SK-N-SH (cell line): ENCODE data around the gene LRRC27. TPM values are rescaled to one million over a fixed set of nuclear protein-coding genes. Genes with fewer than 3 reads are reported as not detected.

Experiments used
- CTCF ChIA-PET: fragments of 300-600, 350-600 bp; formaldehyde crosslinking; extraction: SDS; loops from one replicate; lab custom pipeline; 2021; lab: Yijun Ruan, JAX
- POLR2A ChIA-PET: fragments of 350-600 bp; sonication (Branson Sonifier 250); formaldehyde crosslinking; extraction: SDS; loops from one replicate; lab custom pipeline; 2020; ENCODE audit warnings: antibody characterized with exemption, inconsistent platforms; lab: Yijun Ruan, JAX
- DNase-seq: peaks from one replicate; pipeline ENCODE4 v3.0.0; 2012
- H2AFZ ChIP-seq: fragments of 200-600 bp; sonication (generic); 2 replicates; pipeline ENCODE4 v1.8.1; 2016; ENCODE audit warnings: antibody characterized with exemption, mild to moderate bottlenecking, low read depth
- H3F3A ChIP-seq: fragments of 200-600 bp; sonication (generic); replicated peaks from 2 replicates; pipeline ENCODE3; 2016; ENCODE audit warnings: antibody characterized with exemption, mild to moderate bottlenecking; ENCODE audit not compliant: insufficient read depth
- H3K27ac ChIP-seq, 2 experiments: fragments of 200-500 bp in 1 of 2; fragments of 200-600 bp in 1 of 2; sonication (Bioruptor generic) in 1 of 2; sonication (generic), shearing (Covaris generic) in 1 of 2; 2 replicates each; pipeline versions ENCODE4 v1.5.1 to v1.6.1; 2014 to 2016; ENCODE audit warnings: low read depth in 2 of 2, inconsistent platforms in 1 of 2, low read length in 1 of 2, mild to moderate bottlenecking in 1 of 2, mixed read lengths in 1 of 2
- H3K27me3 ChIP-seq: fragments of 200-600 bp; sonication (generic), shearing (Covaris generic); 2 replicates; pipeline ENCODE4 v1.6.1; 2016; ENCODE audit warnings: mixed run types; ENCODE audit not compliant: insufficient read depth
- H3K36me3 ChIP-seq, 2 experiments: fragments of 200-500 bp in 1 of 2; fragments of 200-600 bp in 1 of 2; sonication (Bioruptor generic) in 1 of 2; sonication (generic) in 1 of 2; replicated peaks in 1 of 2; 2 replicates each; pipeline versions ENCODE3 to v1.5.1; 2014 to 2016; ENCODE audit warnings: low read length in 1 of 2, mild to moderate bottlenecking in 1 of 2; ENCODE audit not compliant: insufficient read depth in 2 of 2, control insufficient read depth in 1 of 2
- H3K4me1 ChIP-seq, 2 experiments: fragments of 200-500 bp in 1 of 2; fragments of 200-600 bp in 1 of 2; sonication (Bioruptor generic) in 1 of 2; sonication (generic), shearing (Covaris generic) in 1 of 2; 2 replicates each; pipeline versions ENCODE4 v1.5.1 to v1.6.1; 2014 to 2016; ENCODE audit warnings: low read depth in 1 of 2, low read length in 1 of 2, mixed run types in 1 of 2; ENCODE audit not compliant: insufficient read depth in 2 of 2, control insufficient read depth in 1 of 2
- H3K4me2 ChIP-seq: fragments of 200-600 bp; sonication (generic), shearing (Covaris generic); 2 replicates; pipeline ENCODE4 v1.6.1; 2017; ENCODE audit warnings: mixed run types
- H3K4me3 ChIP-seq, 2 experiments: fragments of 200-500 bp in 1 of 2; fragments of 200-600 bp in 1 of 2; sonication (Bioruptor generic) in 1 of 2; sonication (generic), shearing (Covaris generic) in 1 of 2; 2 replicates each; pipeline versions ENCODE4 v1.5.1 to v1.8.1; 2014 to 2016; ENCODE audit warnings: low read depth in 2 of 2, inconsistent platforms in 1 of 2, low read length in 1 of 2, mild to moderate bottlenecking in 1 of 2, mixed read lengths in 1 of 2, moderate library complexity in 1 of 2
- H3K79me2 ChIP-seq: fragments of 200-600 bp; sonication (generic); 2 replicates; pipeline ENCODE4 v1.8.1; 2017; ENCODE audit warnings: mild to moderate bottlenecking; ENCODE audit not compliant: insufficient read depth
- H3K9ac ChIP-seq: fragments of 200-600 bp; sonication (generic); 2 replicates; pipeline ENCODE4 v1.6.1; 2017; ENCODE audit warnings: mixed run types
- H3K9me2 ChIP-seq: fragments of 200-600 bp; sonication (generic); 2 replicates; pipeline ENCODE4 v1.6.1; 2017; ENCODE audit warnings: mixed run types
- H3K9me3 ChIP-seq: fragments of 200-600 bp; sonication (generic); 2 replicates; pipeline ENCODE4 v1.6.1; 2017; ENCODE audit warnings: mixed run types, mild to moderate bottlenecking, moderate library complexity
- H4K20me1 ChIP-seq: fragments of 200-600 bp; sonication (generic); 2 replicates; pipeline ENCODE4 v1.6.1; 2017; ENCODE audit warnings: mild to moderate bottlenecking, mixed run types; ENCODE audit not compliant: insufficient read depth
- CTCF ChIP-seq: fragments of 200-600 bp; sonication (generic); IDR thresholded peaks from 2 replicates; pipeline ENCODE4 v1.6.1; 2017; ENCODE audit warnings: antibody characterized with exemption, mild to moderate bottlenecking, moderate library complexity
- ELF1 ChIP-seq: IDR thresholded peaks from 2 replicates; pipeline ENCODE4 v1.4.0; 2012
- EP300 ChIP-seq, 2 experiments: IDR thresholded peaks; 2 replicates each; pipeline versions ENCODE4 v1.4.0 to v1.6.1; 2012; ENCODE audit warnings: borderline replicate concordance in 1 of 2, low read depth in 1 of 2, low read length in 1 of 2
- EZH2phosphoT487 ChIP-seq: fragments of 200-600 bp; sonication (generic); IDR thresholded peaks from 2 replicates; pipeline ENCODE4 v1.6.1; 2017; ENCODE audit warnings: low read depth, mixed run types, mild to moderate bottlenecking, antibody characterized with exemption, moderate library complexity, borderline replicate concordance
- FOSL2 ChIP-seq: IDR thresholded peaks from 2 replicates; pipeline ENCODE4 v1.4.0; 2012; ENCODE audit warnings: low read depth, mild to moderate bottlenecking, moderate library complexity, borderline replicate concordance
- FOXJ3 ChIP-seq: sonication (generic); formaldehyde crosslinking; IDR thresholded peaks from 2 replicates; pipeline ENCODE4 v1.5.1; 2020; ENCODE audit warnings: mild to moderate bottlenecking, missing genetic modification reagents
- FOXM1 ChIP-seq: IDR thresholded peaks from 2 replicates; pipeline ENCODE4 v1.4.0; 2012; ENCODE audit warnings: low read depth, mild to moderate bottlenecking
- GABPA ChIP-seq: IDR thresholded peaks from 2 replicates; pipeline ENCODE4 v1.4.0; 2012; ENCODE audit warnings: low read depth, mild to moderate bottlenecking
- IRF3 ChIP-seq: fragments of 150-350 bp; IDR thresholded peaks from 2 replicates; pipeline ENCODE4 v1.6.1; 2016; ENCODE audit warnings: mild to moderate bottlenecking, low read depth, low read length
- JUND ChIP-seq: IDR thresholded peaks from 2 replicates; pipeline ENCODE4 v1.4.0; 2012
- MEF2A ChIP-seq: IDR thresholded peaks from 2 replicates; pipeline ENCODE4 v1.4.0; 2012; ENCODE audit warnings: low read depth, borderline replicate concordance
- MXI1 ChIP-seq: IDR thresholded peaks from 2 replicates; pipeline ENCODE4 v1.6.1; 2012; ENCODE audit warnings: mild to moderate bottlenecking, low read depth, low read length, improper control_type of control experiment
- NRF1 ChIP-seq: IDR thresholded peaks from 2 replicates; pipeline ENCODE4 v1.6.1; 2012; ENCODE audit warnings: low read depth, mild to moderate bottlenecking, low read length
- PBX3 ChIP-seq: IDR thresholded peaks from 2 replicates; pipeline ENCODE4; 2012
- POLR2AphosphoS5 ChIP-seq: IDR thresholded peaks from 2 replicates; pipeline ENCODE4 v1.6.1; 2012; ENCODE audit warnings: low read depth, low read length
- RAD21 ChIP-seq: IDR thresholded peaks from 2 replicates; pipeline ENCODE4 v1.6.1; 2012; ENCODE audit warnings: mild to moderate bottlenecking, low read length
- RFX5 ChIP-seq: IDR thresholded peaks from 2 replicates; pipeline ENCODE4 v1.6.1; 2012; ENCODE audit warnings: mild to moderate bottlenecking, improper control_type of control experiment, low read length
- RXRA ChIP-seq: IDR thresholded peaks from 2 replicates; pipeline ENCODE4 v1.4.0; 2012; ENCODE audit warnings: low read depth, mild to moderate bottlenecking, borderline replicate concordance
- TAF1 ChIP-seq: IDR thresholded peaks from 2 replicates; pipeline ENCODE4 v1.6.1; 2012; ENCODE audit warnings: low read depth, mild to moderate bottlenecking, low read length, moderate library complexity, borderline replicate concordance
- TCF12 ChIP-seq: IDR thresholded peaks from 2 replicates; pipeline ENCODE4 v1.4.0; 2012
- USF1 ChIP-seq: IDR thresholded peaks from 2 replicates; pipeline ENCODE4 v1.4.0; 2012; ENCODE audit warnings: low read depth, borderline replicate concordance
- USF2 ChIP-seq: fragments of 150-350 bp; IDR thresholded peaks from 2 replicates; pipeline ENCODE4 v1.6.1; 2017; ENCODE audit warnings: antibody characterized with exemption, low read length, low read depth, borderline replicate concordance
- ZBTB33 ChIP-seq: IDR thresholded peaks from 2 replicates; pipeline ENCODE4 v1.4.0; 2012; ENCODE audit warnings: low read depth, borderline replicate concordance
- WGBS: methylation state at CpG from one replicate; pipeline ENCODE4 v1.1.6; 2017; ENCODE audit warnings: low lambda C conversion rate; 5-methylcytosine and 5-hydroxymethylcytosine counted together
- polyA plus RNA-seq, 3 experiments: library from polyadenylated mRNA; depleted of rRNA; stranded (reverse); fragments of >200 nt; gene quantifications; 2 replicates each; pipeline ENCODE4 v1.2.3, GENCODE V29; 2012

Gene LRRC27
- polyA plus RNA-seq, 1 of the 3 experiments (the other 2 are of a cell fraction) = 10.0 TPM

- TF ChIP-seq MEF2A (no peak), JUND (no peak), FOXM1 (no peak), PBX3 (no peak), GABPA (no peak), EZH2phosphoT487 (no peak)
Measured at GRCh38 chr10:132373241-132373955, 41.4 kb downstream of the LRRC27 start (continued).

- H3F3A ChIP-seq = no peaks in the 10 kb centered on the region
- TF ChIP-seq TCF12 = no peak
- TF ChIP-seq EP300 (IDR thresholded peaks at IDR 0.05; ENCODE audit: borderline replicate concordance in 1 of 2, low read depth in 1 of 2, low read length in 1 of 2) = no peak
- no peak for TF ChIP-seq RFX5
- no peak for TF ChIP-seq TAF1
- TF ChIP-seq USF2 = no peak
- no peak for TF ChIP-seq POLR2AphosphoS5
- no peak for TF ChIP-seq ELF1
- TF ChIP-seq USF1 = no peak
- TF ChIP-seq MXI1 = no peak
- no peak for TF ChIP-seq ZBTB33
- no peak for TF ChIP-seq IRF3
- TF ChIP-seq FOSL2 = no peak
- TF ChIP-seq FOXJ3 = no peak
- TF ChIP-seq CTCF = no peak
- no peak for TF ChIP-seq RAD21
- TF ChIP-seq FOXM1 = no peak
- TF ChIP-seq NRF1 = no peak
- TF ChIP-seq RXRA = no peak
- TF ChIP-seq EZH2phosphoT487 = no peak
- no peak overlapping the region for H3K4me3 ChIP-seq
- no peaks in the 10 kb centered on the region for H3K4me1 ChIP-seq
- H2AFZ ChIP-seq = no peak overlapping the region
- ChIA-PET CTCF (interaction anchor here (1.7 kb wide), 1 partner anchor 79 kb away, joined by 5 read pairs; no protein-coding TSS in a partner anchor), POLR2A (no interaction called here)
- H3K27me3 ChIP-seq = no peaks in the 10 kb centered on the region
- H3K4me2 ChIP-seq = no peak overlapping the region
- no peaks in the 10 kb centered on the region for H4K20me1 ChIP-seq
- no peaks in the 10 kb centered on the region for H3K36me3 ChIP-seq
- WGBS = 54% methylated on average over 2 of the region's 8 CpGs
- no peaks in the 10 kb centered on the region for H3K9me3 ChIP-seq
- H3K79me2 ChIP-seq = no peaks in the 10 kb centered on the region
- no peak for DNase-seq
- H3K9me2 ChIP-seq = no peaks in the 10 kb centered on the region
- H3K9ac ChIP-seq = no peak overlapping the region
- H3K27ac ChIP-seq = no peak overlapping the region
Measured at GRCh38 chr10:132374176-132374575, 42.2 kb downstream of the LRRC27 start.
